Measurements from ENCODE around the gene FBXO27.
"Not testable (repeated sequence)": the region's sequence is repeated elsewhere in the genome, so short reads cannot be mapped to it uniquely, and the experiment has no call there.

Gene FBXO27

GRCh38 chr19:39017026-39017425 is 15.3 kb downstream of the FBXO27 start:
- Histone ChIP-seq H3K9me3 (ENCODE audit: control insufficient read depth, low read length) (no peaks in the 10 kb centered on the region), H3K27me3 (ENCODE audit: control insufficient read depth, insufficient read depth, low read length, poor library complexity, severe bottlenecking) (no peaks in the 10 kb centered on the region), H3K36me3 (ENCODE audit: control insufficient read depth, insufficient read depth, low read length) (no peaks in the 10 kb centered on the region), H3K4me1 (ENCODE audit: control insufficient read depth, insufficient read depth, low read length) (no peaks in the 10 kb centered on the region), H3K4me3 (ENCODE audit: insufficient read depth, low read depth, low read length) (no peak overlapping the region), H3K27ac (ENCODE audit: insufficient read depth, low read depth, low read length, poor library complexity, severe bottlenecking) (no peak overlapping the region)
- WGBS, 2 experiments, result 93 to 94% methylated on average over 6 of the region's 6 CpGs

- Histone ChIP-seq H3K9me3 (ENCODE audit: control insufficient read depth, low read length) (no peaks in the 10 kb centered on the region), H3K4me3 (ENCODE audit: insufficient read depth, low read depth, low read length) (no peak overlapping the region), H3K36me3 (ENCODE audit: control insufficient read depth, insufficient read depth, low read length) (no peaks in the 10 kb centered on the region), H3K4me1 (ENCODE audit: control insufficient read depth, insufficient read depth, low read length) (no peaks in the 10 kb centered on the region), H3K27me3 (ENCODE audit: control insufficient read depth, insufficient read depth, low read length, poor library complexity, severe bottlenecking) (no peaks in the 10 kb centered on the region), H3K27ac (ENCODE audit: insufficient read depth, low read depth, low read length, poor library complexity, severe bottlenecking) (no peak overlapping the region)
- WGBS, 2 experiments, result 93% methylated on average over 7 of the region's 7 CpGs
These were observed 18.3 kb downstream of the FBXO27 start for GRCh38 chr19:39014037-39014436.

- no peaks in the 10 kb centered on the region for H3K36me3 ChIP-seq (ENCODE audit: control insufficient read depth, insufficient read depth, low read length)
- 90 to 91% methylated on average over 6 of the region's 6 CpGs for WGBS, 2 experiments
- H3K27ac ChIP-seq (ENCODE audit: insufficient read depth, low read depth, low read length, poor library complexity, severe bottlenecking), result no peak overlapping the region
- no peak overlapping the region for H3K4me3 ChIP-seq (ENCODE audit: insufficient read depth, low read depth, low read length)
- no peaks in the 10 kb centered on the region for H3K9me3 ChIP-seq (ENCODE audit: control insufficient read depth, low read length)
- H3K27me3 ChIP-seq (ENCODE audit: control insufficient read depth, insufficient read depth, low read length, poor library complexity, severe bottlenecking), result no peaks in the 10 kb centered on the region
- H3K4me1 ChIP-seq (ENCODE audit: control insufficient read depth, insufficient read depth, low read length), result no peaks in the 10 kb centered on the region
These were observed 23.3 kb downstream of the FBXO27 start for GRCh38 chr19:39009001-39009400.

GRCh38 chr19:39008137-39008536 is 24.2 kb downstream of the FBXO27 start:
- no peaks in the 10 kb centered on the region for H3K4me1 ChIP-seq (ENCODE audit: control insufficient read depth, insufficient read depth, low read length)
- no peaks in the 10 kb centered on the region for H3K36me3 ChIP-seq (ENCODE audit: control insufficient read depth, insufficient read depth, low read length)
- WGBS, 2 experiments, result 87 to 93% methylated on average over 5 to 6 of the region's 6 CpGs
- no peaks in the 10 kb centered on the region for H3K9me3 ChIP-seq (ENCODE audit: control insufficient read depth, low read length)
- H3K27ac ChIP-seq (ENCODE audit: insufficient read depth, low read depth, low read length, poor library complexity, severe bottlenecking), result no peak overlapping the region
- H3K27me3 ChIP-seq (ENCODE audit: control insufficient read depth, insufficient read depth, low read length, poor library complexity, severe bottlenecking), result no peaks in the 10 kb centered on the region
- no peak overlapping the region for H3K4me3 ChIP-seq (ENCODE audit: insufficient read depth, low read depth, low read length)

GRCh38 chr19:39007096-39007495 is 25.3 kb downstream of the FBXO27 start:
- no peaks in the 10 kb centered on the region for H3K9me3 ChIP-seq (ENCODE audit: control insufficient read depth, low read length)
- no peaks in the 10 kb centered on the region for H3K4me1 ChIP-seq (ENCODE audit: control insufficient read depth, insufficient read depth, low read length)
- H3K36me3 ChIP-seq (ENCODE audit: control insufficient read depth, insufficient read depth, low read length), result no peaks in the 10 kb centered on the region
- H3K27me3 ChIP-seq (ENCODE audit: control insufficient read depth, insufficient read depth, low read length, poor library complexity, severe bottlenecking), result no peaks in the 10 kb centered on the region
- H3K27ac ChIP-seq (ENCODE audit: insufficient read depth, low read depth, low read length, poor library complexity, severe bottlenecking), result no peak overlapping the region
- WGBS, 2 experiments, result 60 to 61% methylated on average over 3 of the region's 3 CpGs
- H3K4me3 ChIP-seq (ENCODE audit: insufficient read depth, low read depth, low read length), result no peak overlapping the region

GRCh38 chr19:39004403-39004802 is 27.9 kb downstream of the FBXO27 start:
- H3K9me3 ChIP-seq (ENCODE audit: control insufficient read depth, low read length), result no peaks in the 10 kb centered on the region
- H3K4me3 ChIP-seq (ENCODE audit: insufficient read depth, low read depth, low read length), result no peak overlapping the region
- WGBS, 2 experiments, result 88 to 89% methylated on average over 9 of the region's 9 CpGs
- H3K36me3 ChIP-seq (ENCODE audit: control insufficient read depth, insufficient read depth, low read length), result no peaks in the 10 kb centered on the region
- H3K4me1 ChIP-seq (ENCODE audit: control insufficient read depth, insufficient read depth, low read length), result no peaks in the 10 kb centered on the region
- H3K27ac ChIP-seq (ENCODE audit: insufficient read depth, low read depth, low read length, poor library complexity, severe bottlenecking), result no peak overlapping the region
- no peaks in the 10 kb centered on the region for H3K27me3 ChIP-seq (ENCODE audit: control insufficient read depth, insufficient read depth, low read length, poor library complexity, severe bottlenecking)

GRCh38 chr19:39003796-39004195 is 28.6 kb downstream of the FBXO27 start:
- H3K4me1 ChIP-seq (ENCODE audit: control insufficient read depth, insufficient read depth, low read length), result no peaks in the 10 kb centered on the region
- H3K36me3 ChIP-seq (ENCODE audit: control insufficient read depth, insufficient read depth, low read length), result no peaks in the 10 kb centered on the region
- no peaks in the 10 kb centered on the region for H3K27me3 ChIP-seq (ENCODE audit: control insufficient read depth, insufficient read depth, low read length, poor library complexity, severe bottlenecking)
- H3K9me3 ChIP-seq (ENCODE audit: control insufficient read depth, low read length), result no peaks in the 10 kb centered on the region
- no peak overlapping the region for H3K27ac ChIP-seq (ENCODE audit: insufficient read depth, low read depth, low read length, poor library complexity, severe bottlenecking)
- 93 to 97% methylated on average over 4 of the region's 4 CpGs for WGBS, 2 experiments
- no peak overlapping the region for H3K4me3 ChIP-seq (ENCODE audit: insufficient read depth, low read depth, low read length)

- Histone ChIP-seq H3K27ac (ENCODE audit: insufficient read depth, low read depth, low read length, poor library complexity, severe bottlenecking) (no peak overlapping the region), H3K4me3 (ENCODE audit: insufficient read depth, low read depth, low read length) (no peak overlapping the region), H3K4me1 (ENCODE audit: control insufficient read depth, insufficient read depth, low read length) (no peaks in the 10 kb centered on the region), H3K36me3 (ENCODE audit: control insufficient read depth, insufficient read depth, low read length) (no peaks in the 10 kb centered on the region), H3K27me3 (ENCODE audit: control insufficient read depth, insufficient read depth, low read length, poor library complexity, severe bottlenecking) (no peaks in the 10 kb centered on the region), H3K9me3 (ENCODE audit: control insufficient read depth, low read length) (no peaks in the 10 kb centered on the region)
- WGBS, 2 experiments, result 87 to 90% methylated on average over 4 of the region's 4 CpGs
These were observed 29.2 kb downstream of the FBXO27 start for GRCh38 chr19:39003188-39003587.

GRCh38 chr19:39001041-39001440 is 31.3 kb downstream of the FBXO27 start:
- WGBS, 2 experiments, result 87 to 94% methylated on average over 7 of the region's 7 CpGs
- H3K27me3 ChIP-seq (ENCODE audit: control insufficient read depth, insufficient read depth, low read length, poor library complexity, severe bottlenecking), result no peaks in the 10 kb centered on the region
- no peaks in the 10 kb centered on the region for H3K4me1 ChIP-seq (ENCODE audit: control insufficient read depth, insufficient read depth, low read length)
- no peak overlapping the region for H3K4me3 ChIP-seq (ENCODE audit: insufficient read depth, low read depth, low read length)
- no peak overlapping the region for H3K27ac ChIP-seq (ENCODE audit: insufficient read depth, low read depth, low read length, poor library complexity, severe bottlenecking)
- no peaks in the 10 kb centered on the region for H3K9me3 ChIP-seq (ENCODE audit: control insufficient read depth, low read length)
- no peaks in the 10 kb centered on the region for H3K36me3 ChIP-seq (ENCODE audit: control insufficient read depth, insufficient read depth, low read length)

GRCh38 chr19:38997576-38997975 is 34.8 kb downstream of the FBXO27 start:
- H3K4me1 ChIP-seq (ENCODE audit: control insufficient read depth, insufficient read depth, low read length); H3K36me3 ChIP-seq (ENCODE audit: control insufficient read depth, insufficient read depth, low read length); H3K4me3 ChIP-seq (ENCODE audit: insufficient read depth, low read depth, low read length); H3K27ac ChIP-seq (ENCODE audit: insufficient read depth, low read depth, low read length, poor library complexity, severe bottlenecking); H3K9me3 ChIP-seq (ENCODE audit: control insufficient read depth, low read length); H3K27me3 ChIP-seq (ENCODE audit: control insufficient read depth, insufficient read depth, low read length, poor library complexity, severe bottlenecking): not testable (repeated sequence)
- 91 to 92% methylated on average over 3 of the region's 3 CpGs for WGBS, 2 experiments

GRCh38 chr19:38993271-38993670 is 39.1 kb downstream of the FBXO27 start:
- 85 to 89% methylated on average over 3 of the region's 3 CpGs for WGBS, 2 experiments
- H3K4me3 ChIP-seq (ENCODE audit: insufficient read depth, low read depth, low read length), result no peak overlapping the region
- no peaks in the 10 kb centered on the region for H3K36me3 ChIP-seq (ENCODE audit: control insufficient read depth, insufficient read depth, low read length)
- no peak overlapping the region for H3K27ac ChIP-seq (ENCODE audit: insufficient read depth, low read depth, low read length, poor library complexity, severe bottlenecking)
- no peaks in the 10 kb centered on the region for H3K9me3 ChIP-seq (ENCODE audit: control insufficient read depth, low read length)
- peaks cover 7% of the 10 kb centered on the region for H3K4me1 ChIP-seq (ENCODE audit: control insufficient read depth, insufficient read depth, low read length)
- no peaks in the 10 kb centered on the region for H3K27me3 ChIP-seq (ENCODE audit: control insufficient read depth, insufficient read depth, low read length, poor library complexity, severe bottlenecking)

Measured in ectodermal cell (in vitro differentiated cells).